Stimulated activated CD8-positive, alpha-beta memory T cell treated with anti-CD3 and anti-CD28 coated beads, Interleukin-15, amount 100 ng/mL, for 48 hours (primary cell): Measurements from ENCODE around the gene WDR26.
"Not testable (repeated sequence)": the region's sequence is repeated elsewhere in the genome, so short reads cannot be mapped to it uniquely, and the experiment has no call there.

Experiments used
- DNase-seq, 2 donors: peaks; one replicate each; pipeline ENCODE4 v3.0.0-alpha.2; 2020; ENCODE audit warnings: low read depth in 2 of 2

Gene WDR26

DNA sequence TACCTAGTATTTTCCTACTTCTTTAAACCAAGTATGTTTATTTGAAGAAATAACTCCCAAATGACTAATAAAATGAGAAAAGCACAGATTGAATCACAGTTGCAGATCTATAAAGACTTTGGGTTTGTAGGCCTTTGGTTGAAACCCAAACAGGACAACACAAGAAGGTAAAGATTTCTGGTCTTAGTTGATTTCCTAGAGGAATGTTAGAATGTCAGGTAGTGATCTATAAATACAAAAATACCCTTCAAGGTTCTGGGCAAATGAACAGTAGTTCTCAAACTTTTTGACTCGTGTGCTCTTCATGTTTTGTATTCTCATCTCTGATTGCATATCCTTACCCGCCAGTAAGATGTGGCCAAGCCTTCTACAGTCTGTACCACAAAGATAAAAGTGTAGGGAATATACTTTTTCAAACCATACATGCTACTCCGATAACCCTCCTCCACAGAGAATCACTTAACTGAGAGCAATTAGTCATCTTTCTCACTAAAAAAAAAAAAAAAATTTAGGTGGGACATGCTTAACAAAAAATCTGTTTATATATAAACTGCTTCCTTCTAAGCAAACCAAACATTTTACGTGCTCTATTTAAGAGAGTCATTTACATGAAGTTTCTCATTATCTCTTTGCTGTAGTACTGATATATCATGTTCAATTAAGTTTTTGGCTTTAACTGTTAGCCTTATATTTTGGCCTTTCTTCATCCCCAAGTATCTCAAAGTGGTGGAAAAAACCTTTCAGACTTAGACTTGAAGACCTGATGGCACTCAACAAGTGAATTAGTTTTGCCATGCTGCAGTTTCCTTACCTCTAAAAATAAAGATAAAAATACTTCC, 42.0 kb downstream of the WDR26 start:
- no peak for DNase-seq

DNA sequence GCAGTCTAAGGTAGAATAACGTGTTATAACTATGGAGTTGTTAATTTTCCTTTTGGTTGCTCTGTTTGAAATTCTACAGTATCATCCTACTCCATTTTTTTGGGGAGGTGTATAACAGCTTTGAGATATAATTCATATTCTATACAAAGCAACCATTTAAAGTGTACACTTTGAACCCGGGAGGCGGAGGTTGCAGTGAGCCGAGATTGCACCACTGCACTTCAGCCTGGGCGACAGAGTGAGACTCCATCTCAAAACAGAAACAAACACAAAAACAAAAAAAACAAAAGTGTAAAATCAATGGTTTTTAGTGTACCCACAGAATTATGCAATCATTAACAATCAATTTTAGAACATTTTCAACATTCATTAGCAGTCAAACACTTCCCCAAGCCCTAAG, 44.1 kb downstream of the WDR26 start:
- DNase-seq, result no peak

DNA sequence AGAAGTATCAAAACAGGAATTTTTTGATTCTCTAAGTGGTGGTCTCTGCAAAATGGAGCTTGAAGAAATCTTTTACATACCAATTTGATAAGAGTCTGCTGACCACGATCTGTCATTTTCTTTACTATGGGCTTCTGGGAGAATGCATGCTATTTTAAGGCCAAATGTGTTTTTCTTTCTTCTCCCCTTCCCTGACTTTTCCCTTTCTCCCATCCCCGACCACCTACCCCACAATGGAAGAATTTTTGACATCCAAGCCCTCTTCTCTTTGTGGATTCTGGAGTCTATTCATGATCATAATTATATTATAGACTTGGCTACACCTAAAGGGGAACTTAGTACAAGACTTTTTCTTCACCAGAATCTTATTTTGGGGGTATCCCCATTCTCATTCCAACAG, 46.7 kb downstream of the WDR26 start:
- no peak for DNase-seq

DNA sequence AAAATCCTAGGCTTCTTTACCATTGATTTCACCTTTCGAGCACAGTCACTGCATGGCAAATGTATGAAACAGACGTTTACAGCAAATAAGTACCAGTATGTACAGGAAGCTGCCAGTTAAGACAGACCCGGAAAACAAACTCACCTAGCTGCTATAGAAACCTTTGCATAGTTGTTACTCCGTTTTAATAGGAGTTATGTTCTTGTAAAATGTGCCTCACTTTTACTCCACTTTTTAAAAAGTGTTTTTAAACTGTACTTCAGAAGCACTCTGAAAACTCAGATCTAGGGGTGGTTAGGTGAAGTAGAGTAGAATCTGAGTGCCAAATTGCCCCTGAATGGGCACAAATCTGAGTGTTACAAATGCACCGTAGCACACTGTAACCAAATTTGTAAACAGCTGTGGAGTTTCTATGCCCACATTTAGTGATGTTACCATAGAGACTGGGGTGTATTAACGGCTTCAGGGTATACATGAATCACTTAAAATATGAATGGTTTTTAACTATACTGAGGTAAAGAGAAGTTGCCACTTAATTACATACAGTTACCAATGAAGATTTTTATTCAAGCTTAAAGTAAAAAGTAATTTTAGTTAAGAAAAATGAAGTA, 47.2 kb downstream of the WDR26 start:
- no peak for DNase-seq

DNA sequence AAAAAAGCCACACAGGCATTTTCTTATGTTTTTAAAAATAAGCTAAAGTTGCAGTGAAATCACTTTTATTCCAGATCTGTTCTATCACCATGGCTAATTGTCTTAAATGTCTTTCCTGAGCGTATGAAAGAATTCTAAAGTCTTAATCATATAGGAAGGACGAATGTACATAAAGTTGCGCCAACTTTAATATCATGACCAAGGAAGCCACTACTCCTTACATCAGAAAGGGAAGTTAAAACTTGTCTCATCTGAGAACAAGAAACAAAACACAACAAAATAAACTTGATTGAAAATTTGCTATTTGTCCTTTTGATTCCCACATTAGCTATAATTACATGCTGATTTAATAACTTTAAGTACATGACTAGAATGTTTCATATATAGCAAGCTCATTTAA, 51.4 kb downstream of the WDR26 start:
- DNase-seq, result no peak

DNA sequence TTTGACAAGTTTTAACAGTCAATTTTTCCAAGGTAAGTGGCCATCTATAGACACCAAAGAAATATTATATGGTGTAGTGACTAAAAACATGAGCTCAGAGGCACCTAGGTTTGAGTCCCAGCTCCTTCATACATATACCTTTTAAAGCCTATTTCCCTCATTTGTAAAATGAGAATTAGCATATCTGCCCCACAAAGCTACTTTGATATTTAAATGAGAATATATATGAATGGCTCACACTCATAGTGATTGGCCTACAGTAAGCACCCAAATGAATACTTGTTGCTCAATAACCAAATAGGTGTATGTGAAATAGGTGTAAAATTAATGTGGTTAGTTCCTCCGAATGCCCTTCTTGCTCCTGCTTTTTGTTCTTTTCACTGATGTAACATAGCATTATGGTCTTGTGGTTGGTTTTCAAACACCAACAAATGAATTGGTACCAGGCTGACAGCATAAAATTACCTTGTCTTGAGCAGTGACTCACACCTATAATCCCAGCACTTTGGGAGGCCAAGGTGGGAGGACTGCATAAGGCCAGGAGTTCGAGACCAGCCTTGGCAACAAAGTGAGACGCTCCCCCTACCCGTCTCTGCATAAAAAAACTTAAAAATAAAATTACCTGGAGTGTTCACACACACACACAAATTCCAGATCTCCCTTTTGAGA, 52.6 kb downstream of the WDR26 start:
- DNase-seq, result no peak

DNA sequence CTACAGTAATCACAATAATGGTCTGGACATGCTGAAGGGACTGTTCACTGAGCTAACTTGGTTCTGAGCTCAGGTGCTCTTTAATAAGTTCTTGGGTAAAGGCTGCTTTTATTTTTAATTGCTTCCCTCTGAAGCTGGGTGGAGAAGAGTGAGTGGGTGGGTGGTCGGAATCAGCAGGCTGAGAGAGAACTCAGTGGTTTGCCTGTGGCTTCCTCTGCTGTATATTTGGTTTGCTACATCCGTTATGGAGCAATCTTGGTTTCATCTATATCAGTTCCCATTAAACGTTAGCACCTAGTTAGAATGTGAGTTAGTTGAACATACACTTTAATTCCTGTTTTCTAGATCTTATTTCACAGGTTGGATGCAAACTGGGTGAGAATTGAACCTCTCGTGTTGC, 54.6 kb downstream of the WDR26 start:
- DNase-seq, result peak; percentile 39 to 49

DNA sequence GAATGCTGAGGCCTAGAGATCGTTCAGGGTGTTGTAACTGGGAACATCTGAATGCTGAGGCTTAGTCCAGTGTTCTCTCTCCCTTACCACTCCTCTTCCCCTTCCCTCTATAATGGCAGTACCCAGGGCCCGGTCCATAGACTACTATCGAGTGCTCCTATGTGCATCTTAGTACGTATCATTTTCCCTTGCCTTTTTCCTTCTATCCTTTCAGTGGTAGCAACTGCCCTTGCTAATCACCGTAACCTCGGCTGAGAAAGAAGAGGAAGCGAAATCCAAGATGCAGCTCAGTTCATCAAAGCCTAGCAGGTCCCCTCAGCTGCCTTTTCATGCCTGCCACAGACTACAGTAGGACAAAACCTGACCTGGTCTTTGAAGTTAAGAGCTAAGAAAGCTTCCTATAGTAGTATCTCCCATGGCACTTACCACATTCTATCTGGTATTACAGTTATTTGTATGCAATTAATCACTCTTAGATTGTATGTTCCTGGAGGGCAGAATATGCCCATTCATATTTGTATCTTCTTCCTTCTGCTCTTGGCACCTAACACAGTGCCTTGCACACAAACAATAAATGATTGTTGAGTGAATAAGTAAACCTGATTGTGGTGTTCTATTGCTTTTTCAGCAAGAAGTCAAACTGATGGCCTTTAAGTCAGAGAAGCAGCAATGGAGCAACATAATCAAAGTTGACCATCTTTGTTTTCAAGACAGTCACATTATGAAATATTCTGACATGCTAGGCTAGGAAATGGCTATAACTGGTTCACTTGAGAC, 55.6 kb downstream of the WDR26 start:
- DNase-seq, result no peak

DNA sequence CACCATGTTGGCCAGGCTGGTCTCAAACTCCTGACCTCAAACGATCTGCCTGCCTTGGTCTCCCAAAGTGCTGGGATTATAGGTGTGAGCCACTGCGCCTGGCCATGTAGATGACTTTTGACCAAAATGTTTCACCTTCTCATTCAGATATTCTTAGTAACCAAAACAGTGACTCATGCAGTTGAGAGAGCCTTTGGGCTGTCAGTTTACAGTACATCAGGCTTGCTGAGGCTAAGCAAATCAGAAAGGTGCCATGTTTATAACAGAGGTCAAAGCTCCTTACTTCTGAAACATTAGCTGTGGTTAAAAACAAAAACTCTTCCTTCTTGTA, 57.0 kb downstream of the WDR26 start:
- DNase-seq, result peak in 1 of 2 donors; percentile 42

DNA sequence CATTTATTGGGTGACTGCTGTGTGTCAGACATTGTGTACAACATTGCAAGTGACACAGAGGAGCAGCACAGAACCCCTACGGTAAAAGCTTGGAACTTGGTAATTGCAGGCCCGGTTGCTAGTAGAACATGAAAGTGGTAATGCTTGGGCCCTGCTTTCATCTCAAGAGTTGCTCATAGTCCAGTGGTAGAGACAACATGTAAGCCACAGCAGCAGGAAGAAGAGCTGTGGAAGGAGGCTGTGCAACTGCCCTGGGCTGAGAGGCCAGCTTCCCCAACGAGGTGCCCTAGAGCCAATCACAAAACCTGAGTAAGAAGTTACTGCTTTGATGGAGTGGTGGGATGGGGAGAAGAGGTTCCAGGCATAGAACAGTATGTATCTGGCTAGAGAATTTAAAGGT, 59.5 kb downstream of the WDR26 start:
- DNase-seq, result no peak

DNA sequence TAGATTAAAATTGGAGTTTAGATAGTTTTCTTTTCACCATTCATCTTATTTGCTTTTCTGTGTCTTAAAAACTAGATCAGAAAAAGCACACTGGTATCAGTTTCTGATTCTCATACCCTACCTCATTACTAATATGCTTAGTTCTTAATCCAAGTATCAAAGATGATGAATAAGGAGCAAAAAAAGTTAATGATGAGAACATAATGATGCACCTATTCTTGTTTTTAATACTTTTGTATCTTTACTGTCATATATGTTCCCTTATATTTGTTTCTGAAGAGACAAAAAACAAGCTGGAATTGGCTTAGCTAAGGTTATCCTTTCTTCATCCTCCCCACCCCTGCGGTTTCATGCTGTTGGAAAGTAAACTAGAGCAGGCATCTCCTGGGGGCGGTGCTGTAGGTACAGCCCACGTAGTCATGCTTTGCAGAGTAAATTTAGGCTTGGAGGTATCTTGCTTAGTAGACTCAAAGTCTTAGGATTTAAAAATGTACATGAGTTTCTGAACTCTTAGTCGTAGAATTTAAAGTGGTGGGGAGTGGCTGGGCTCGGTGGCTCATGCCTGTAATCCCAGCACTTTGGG, 61.5 kb downstream of the WDR26 start:
- DNase-seq, result no peak

DNA sequence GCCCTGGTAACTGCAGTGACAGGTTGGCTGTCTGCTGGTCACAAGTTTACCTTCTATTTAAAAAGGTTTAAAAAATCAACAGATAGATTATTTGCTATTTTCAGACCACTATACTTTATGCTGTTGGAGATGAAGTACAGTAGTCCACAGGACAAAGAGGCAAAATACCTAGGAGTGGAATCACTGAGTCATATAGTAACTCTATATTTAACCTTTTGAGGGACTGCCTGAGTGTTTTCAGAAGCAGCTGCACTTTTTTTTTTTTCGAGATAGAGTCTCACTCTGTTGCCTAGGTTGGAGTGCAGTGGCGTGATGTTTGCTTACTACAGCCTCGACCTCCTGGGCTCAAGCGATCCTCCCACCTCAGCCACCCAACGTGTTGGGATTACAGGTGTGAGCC, 66.2 kb downstream of the WDR26 start:
- DNase-seq, result no peak

DNA sequence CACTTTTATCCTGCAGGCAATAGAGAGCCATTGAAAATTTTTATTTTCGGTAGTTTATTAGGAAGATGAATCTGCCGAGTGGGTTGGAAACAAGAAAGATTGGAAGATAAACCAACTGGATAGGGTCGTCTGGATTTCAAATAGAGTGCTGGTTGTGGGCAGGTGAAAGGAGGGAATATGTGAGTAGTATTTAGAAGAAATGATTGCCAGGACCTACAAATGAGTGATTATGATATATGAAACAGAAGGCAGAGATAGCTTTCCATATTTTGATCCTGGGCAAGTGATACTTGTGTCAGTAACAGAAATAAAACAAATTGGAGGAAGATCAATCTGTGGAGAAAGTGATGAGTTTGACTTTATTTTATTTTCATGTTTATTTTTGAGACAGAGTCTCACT, 75.4 kb downstream of the WDR26 start:
- DNase-seq, result no peak

DNA sequence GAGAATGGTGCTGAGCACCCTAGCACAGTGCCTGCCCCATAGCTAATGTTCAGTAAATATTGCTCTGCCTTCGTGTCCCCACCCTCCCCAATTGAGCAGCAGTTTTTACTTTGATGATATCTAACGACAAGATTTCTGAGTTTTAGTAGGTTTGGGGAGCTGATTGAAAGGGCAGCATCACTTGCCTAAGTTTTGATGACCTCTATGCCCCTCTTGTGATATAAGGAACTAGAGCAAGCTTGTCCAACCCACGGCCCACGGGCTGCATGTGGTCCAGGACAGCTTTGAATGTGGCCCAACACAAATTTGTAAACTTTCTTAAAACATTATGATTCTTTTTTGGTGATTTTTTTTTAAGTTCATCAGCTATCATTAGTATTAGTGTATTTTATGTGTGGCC, 76.4 kb downstream of the WDR26 start:
- DNase-seq, result no peak

DNA sequence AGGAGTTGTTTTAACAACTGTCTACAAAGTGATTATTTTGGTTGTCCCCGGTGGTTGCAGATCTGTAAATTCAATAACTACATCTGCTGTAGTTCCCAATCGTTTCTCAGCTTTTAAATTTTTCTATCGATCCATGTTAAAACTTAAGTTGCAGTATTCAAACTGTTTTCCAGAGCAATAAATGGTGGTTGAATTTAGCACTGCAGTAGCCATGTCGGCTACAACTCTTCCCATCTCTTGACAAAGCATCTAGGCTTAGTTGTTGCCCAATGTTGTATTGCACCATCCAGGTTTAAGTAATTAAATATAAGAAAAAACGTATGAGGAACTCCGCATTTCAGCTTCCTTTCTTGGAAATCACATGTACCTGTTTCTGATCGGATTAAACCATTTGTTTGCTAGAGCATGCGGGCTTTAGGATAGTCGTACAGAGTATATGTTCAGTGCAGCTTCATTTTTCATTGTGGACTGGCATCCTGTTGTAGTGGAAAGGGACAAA, 76.9 kb downstream of the WDR26 start:
- DNase-seq, result no peak

DNA sequence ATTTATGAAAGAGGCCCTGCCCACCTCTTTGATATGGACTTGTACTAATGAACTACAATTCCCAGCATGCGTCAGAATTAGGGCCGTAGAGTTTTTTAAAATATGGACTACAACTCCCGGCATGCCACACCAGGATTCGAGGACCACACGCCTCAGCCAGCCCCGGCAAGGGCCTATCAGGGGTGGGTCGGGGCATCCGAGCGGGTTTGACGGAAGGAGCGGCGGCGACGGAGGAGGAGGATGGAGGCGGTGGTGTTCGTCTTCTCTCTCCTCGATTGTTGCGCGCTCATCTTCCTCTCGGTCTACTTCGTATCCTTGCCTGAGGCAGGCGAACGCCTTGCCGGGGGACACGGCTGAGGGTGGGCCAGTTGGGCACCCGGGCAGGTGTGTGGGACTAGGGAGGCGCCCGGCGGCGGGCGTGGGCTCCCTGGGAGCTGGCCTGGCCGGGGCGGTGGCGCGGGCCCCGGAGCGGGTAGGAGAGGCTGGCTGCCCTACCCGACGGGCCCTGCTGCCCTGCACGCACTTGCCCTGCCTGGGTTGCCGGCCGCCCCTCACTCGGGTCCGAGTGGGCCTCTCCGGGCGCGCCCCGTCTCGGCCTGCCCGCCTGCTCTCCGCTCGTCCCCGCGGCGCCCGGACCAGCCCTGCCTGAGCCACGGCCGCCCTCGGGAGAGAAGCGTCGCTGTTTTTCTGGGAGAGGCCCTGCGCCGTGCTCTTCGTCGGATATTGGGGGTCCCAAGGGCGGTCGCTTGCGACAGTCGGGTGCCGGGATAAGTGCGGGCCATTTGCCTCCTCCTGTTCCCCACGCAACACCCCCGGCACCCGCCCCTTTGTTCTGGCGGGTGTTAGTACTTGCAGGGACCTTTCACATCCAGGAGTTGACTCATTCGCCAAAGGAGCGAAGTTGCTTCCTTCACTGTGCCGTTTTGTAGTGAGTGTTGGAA, 77.6 kb downstream of the WDR26 start, which contains the start of gene CNIH4:
CNIH4 (plus strand) TSS at position 195 of the 941 bp plus-strand sequence; CDS start at position 241, 46 bp downstream.
- DNase-seq, result peak; percentile 81 to 85

DNA sequence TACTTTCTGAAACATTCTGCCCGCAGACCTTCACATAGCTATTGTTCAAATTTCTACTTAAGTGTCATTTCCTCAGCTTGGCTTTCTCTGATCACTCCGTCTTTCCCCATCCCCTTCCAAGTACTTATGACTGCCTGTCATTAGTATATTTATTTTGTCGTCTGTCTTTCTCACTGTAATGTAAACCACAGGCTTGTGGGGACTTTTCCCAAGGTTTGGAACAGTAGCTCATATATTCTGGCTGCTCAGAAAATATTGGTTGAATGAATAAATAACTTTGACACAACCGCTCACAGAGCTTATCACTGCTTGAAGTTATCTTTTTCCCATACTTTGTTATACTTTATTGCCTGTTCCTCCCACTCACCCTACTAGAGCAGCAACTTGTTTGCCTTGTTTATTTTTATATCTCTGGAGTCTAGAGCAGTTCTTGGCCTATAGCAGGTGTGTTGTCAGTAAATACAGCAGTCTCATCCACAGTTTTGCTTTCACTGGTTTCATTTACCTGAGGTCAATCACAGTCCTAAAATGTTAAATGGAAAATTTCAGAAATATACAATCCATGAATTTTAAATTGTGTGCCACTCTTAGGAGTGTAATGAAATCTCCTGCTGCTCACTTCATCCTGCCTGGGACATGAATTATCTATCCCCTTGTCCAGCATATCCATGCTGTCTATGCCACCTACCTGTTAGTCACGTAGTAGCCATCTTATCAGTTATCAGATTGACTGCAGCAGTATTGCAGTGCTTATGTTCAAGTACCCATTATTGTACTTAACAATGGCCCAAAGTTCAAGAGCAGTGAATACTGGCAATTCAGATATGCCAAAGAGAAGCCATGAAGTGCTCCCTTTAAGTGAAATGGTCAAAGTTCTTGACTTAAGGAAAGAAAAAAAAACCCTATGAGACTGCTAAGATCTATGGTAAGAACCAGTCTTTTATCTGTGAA, 80.3 kb downstream of the WDR26 start:
- DNase-seq, result no peak

DNA sequence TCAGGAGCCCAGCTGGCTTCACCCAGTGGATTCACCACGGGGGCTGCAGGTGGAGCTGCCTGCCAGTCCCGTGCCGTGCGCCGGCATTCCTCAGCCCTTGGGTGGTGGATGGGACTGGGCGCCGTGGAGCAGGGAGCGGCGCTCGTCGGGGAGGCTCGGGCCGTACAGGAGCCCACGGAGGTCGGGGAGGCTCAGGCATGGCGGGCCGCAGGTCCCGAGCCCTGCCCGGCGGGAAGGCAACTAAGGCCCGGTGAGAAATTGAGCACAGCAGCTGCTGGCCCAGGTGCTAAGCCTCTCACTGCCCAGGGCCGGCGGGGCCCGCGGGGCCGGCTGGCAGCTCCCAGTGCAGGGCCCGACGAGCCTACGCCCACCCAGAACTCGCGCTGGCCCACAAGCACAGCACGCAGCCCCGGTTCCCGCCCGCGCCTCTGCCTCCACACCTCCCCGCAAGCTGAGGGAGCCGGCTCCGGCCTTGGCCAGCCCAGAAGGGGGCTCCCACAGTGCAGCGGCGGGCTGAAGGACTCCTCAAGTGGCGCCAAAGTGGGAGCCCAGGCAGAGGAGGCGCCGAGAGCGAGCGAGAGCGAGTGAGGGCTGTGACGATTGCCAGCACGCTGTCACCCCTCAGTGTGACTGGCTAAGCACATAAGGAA, 82.0 kb downstream of the WDR26 start:
- DNase-seq, result not testable (repeated sequence)

DNA sequence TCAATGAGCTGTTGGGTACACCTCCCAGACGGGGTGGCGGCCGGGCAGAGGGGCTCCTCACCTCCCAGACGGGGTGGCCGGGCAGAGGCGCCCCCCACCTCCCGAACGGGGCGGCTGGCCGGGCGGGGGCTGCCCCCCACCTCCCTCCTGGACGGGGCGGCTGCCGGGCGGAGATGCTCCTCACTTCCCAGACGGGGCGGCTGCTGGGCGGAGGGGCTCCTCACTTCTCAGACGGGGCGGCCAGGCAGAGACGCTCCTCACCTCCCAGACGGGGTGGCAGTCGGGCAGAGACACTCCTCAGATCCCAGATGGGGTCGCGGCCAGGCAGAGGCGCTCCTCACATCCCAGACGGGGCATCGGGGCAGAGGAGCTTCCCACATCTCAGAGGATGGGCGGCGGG, 84.9 kb downstream of the WDR26 start:
- DNase-seq, result not testable (repeated sequence)
